ENCODE data around the gene KYNU.

Gene KYNU

GRCh38 chr2:142853912-142854311 is 23.6 kb upstream of the KYNU start:
- TF ChIP-seq TAF1 (IDR thresholded peaks at IDR 0.05; ENCODE audit: borderline replicate concordance, insufficient read depth, low read length) (no peak), REST (IDR thresholded peaks at IDR 0.05; ENCODE audit: insufficient read depth in 1 of 2, low read depth in 2 of 2, low read length in 2 of 2) (no peak)

- TF ChIP-seq SIN3A (IDR thresholded peaks at IDR 0.05; ENCODE audit: borderline replicate concordance, insufficient read depth, low read length) (no peak), FOXP2 (optimal IDR thresholded peaks at IDR 0.05; ENCODE audit: borderline replicate concordance, extremely low read depth, extremely low read length, insufficient read depth) (no peak), TAF1 (IDR thresholded peaks at IDR 0.05; ENCODE audit: borderline replicate concordance, insufficient read depth, low read length) (no peak), POLR2AphosphoS5 (IDR thresholded peaks at IDR 0.05; ENCODE audit: low read depth, low read length) (no peak), REST (IDR thresholded peaks at IDR 0.05; ENCODE audit: insufficient read depth in 1 of 2, low read depth in 2 of 2, low read length in 2 of 2) (no peak)
Measured at GRCh38 chr2:142857256-142858164, 20.0 kb upstream of the KYNU start.

- TF ChIP-seq FOXP2 (optimal IDR thresholded peaks at IDR 0.05; ENCODE audit: borderline replicate concordance, extremely low read depth, extremely low read length, insufficient read depth) (no peak), POLR2AphosphoS5 (IDR thresholded peaks at IDR 0.05; ENCODE audit: low read depth, low read length) (no peak), SIN3A (IDR thresholded peaks at IDR 0.05; ENCODE audit: borderline replicate concordance, insufficient read depth, low read length) (no peak), TAF1 (IDR thresholded peaks at IDR 0.05; ENCODE audit: borderline replicate concordance, insufficient read depth, low read length) (no peak), REST (IDR thresholded peaks at IDR 0.05; ENCODE audit: insufficient read depth in 1 of 2, low read depth in 2 of 2, low read length in 2 of 2) (no peak)
Measured at GRCh38 chr2:142858961-142859360, 18.5 kb upstream of the KYNU start.

- TF ChIP-seq POLR2AphosphoS5 (IDR thresholded peaks at IDR 0.05; ENCODE audit: low read depth, low read length) = no peak
- TF ChIP-seq TAF1 (IDR thresholded peaks at IDR 0.05; ENCODE audit: borderline replicate concordance, insufficient read depth, low read length) = no peak
- no peak for TF ChIP-seq SIN3A (IDR thresholded peaks at IDR 0.05; ENCODE audit: borderline replicate concordance, insufficient read depth, low read length)
Measured at GRCh38 chr2:142862299-142862698, 15.2 kb upstream of the KYNU start.

GRCh38 chr2:142862847-142863246 is 14.6 kb upstream of the KYNU start:
- TF ChIP-seq REST (IDR thresholded peaks at IDR 0.05; ENCODE audit: insufficient read depth in 1 of 2, low read depth in 2 of 2, low read length in 2 of 2) (no peak), POLR2AphosphoS5 (IDR thresholded peaks at IDR 0.05; ENCODE audit: low read depth, low read length) (no peak), FOXP2 (optimal IDR thresholded peaks at IDR 0.05; ENCODE audit: borderline replicate concordance, extremely low read depth, extremely low read length, insufficient read depth) (no peak), SIN3A (IDR thresholded peaks at IDR 0.05; ENCODE audit: borderline replicate concordance, insufficient read depth, low read length) (no peak), TAF1 (IDR thresholded peaks at IDR 0.05; ENCODE audit: borderline replicate concordance, insufficient read depth, low read length) (no peak)

Data from PFSK-1 (cell line).